Activated CD4-positive, CD25-positive, alpha-beta regulatory T cell treated with anti-CD3 and anti-CD28 coated beads, Interleukin-2, amount 50 U/mL, for 16 hours (primary cell): ENCODE results near the gene PYGM.
A peak's percentile ranks its signal among the peaks of the same experiment; 100 is the strongest.

Experiments used
- DNase-seq: peaks from one replicate; pipeline ENCODE4 v3.0.0-alpha.2; 2020; ENCODE audit warnings: low read depth, low spot score

PYGM gene

DNA sequence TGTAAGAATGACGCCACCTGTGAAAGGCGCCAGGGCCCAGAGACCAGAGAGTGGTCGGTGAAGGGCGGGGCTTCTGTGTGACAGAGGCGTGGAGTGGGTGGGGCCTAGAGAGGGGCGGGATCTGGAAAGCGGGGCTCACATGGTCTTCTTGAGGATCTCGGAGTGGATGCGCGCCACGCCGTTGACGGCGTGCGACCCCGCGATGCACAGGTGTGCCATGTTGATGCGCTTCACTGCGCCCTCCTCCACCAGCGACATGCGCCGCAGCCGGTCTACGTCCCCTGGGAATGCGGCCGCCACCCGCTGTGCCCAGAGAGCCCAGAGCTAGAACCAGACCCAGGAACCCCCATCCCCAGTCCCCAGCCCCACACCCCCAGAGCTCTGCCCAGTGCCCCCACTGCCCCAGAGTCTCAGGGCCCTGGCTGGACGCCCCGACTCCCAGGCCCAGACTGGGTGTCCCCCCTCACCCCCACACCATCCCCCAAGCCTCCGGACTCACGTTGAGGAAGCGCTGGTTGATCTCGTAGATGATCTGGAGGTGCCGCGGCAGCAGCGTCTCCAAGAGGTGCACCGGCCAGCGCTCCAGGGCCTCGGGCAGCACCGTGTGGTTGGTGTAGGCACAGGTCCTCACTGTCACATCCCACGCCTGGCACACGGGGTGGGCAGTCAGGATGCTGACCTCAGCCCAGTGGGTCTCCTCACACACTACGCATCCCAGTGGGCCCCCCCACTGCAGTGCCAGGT is 6.2 kb downstream of the PYGM start:
- no peak for DNase-seq

DNA sequence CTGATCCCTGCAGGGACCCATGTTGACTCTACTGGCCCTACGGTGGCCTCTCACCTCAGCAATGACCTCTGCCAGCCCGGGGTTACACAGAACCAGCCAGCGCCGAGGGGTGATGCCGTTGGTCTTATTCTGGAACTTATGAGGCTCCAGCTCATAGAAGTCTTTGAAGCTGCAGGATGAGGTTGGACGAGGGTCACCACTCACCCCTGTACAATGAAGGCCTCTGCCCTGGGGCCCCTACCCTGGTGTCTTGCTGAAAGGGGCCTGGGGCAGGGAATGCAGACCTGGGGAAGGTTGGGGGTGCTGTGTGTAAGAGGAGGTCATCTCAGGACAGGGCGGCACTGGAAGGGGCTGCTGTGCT is 6.8 kb downstream of the PYGM start:
- no peak for DNase-seq

DNA sequence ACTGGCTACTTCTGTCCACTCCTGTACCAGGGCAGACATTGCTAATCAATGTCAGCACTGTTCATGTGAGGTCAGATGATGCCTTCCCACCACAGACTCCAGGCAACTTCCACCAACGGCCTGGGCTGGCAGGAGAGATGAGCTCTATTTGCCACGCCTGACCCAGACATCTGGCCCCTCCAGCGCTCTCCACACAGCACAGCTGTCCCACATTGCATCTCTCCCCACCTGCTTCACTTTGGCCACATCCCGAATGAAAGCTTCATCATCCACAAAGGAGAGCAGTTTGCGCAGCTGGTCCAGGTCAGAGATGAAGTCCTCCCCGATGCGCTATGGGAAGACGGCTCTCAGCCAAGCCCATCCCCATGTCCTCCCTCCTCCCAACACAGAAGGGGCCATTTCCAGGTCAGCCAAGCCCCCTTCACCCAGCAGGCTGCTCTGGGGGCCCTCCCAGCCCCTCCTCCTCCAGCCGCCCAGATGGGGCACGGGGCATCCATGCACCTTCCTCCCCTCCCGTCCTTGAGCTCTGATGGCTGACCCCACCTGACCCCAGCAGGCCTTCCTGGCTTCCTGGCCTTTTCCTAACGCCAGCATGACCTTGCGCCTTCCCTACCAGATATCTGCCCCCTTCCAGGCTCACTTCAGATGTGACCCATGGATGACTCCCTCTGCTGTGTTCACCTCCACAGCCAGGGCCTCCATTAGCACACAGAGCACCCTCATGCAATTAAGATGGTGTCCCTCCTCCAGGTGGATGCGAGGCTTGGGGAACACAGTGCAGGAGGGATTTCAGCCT is 7.4 kb downstream of the PYGM start:
- DNase-seq = no peak

DNA sequence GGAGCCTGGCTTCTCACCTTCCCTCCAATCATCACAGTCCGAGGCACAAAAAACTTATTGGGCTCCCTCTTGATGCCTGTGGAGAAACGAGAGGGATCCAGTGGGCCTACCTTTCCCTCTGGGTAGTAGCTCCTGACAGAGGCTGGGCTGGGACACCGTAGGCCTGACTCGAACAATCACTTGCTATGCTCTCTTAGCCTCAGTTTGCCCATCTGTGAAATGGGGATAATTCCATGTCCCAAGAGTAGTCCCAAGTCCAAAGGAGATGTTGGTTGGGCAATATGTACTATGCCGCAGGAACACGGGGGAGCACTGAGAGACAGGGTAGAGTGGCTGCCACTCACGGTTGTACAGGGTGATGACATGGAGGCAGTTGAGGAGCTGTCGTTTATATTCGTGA is 8.2 kb downstream of the PYGM start:
- DNase-seq = no peak

DNA sequence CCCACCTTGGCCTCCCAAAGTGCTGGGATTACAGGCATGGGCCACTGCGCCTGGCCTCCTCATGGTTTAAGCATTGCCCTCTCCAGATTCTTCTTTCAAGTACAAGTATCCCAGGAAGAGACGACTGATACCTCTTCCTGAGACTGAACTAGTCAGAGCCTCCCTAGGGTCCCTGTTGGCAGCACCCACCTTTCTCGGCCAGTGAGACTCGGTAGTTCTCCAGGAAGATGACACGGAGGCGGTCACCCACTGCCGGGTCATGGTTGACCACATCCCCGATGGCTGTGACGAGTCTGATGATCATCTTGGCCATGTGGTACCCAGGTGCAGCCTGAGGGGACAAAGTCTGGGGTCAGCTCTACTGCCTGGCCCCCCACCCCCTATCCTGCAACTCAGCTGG is 8.6 kb downstream of the PYGM start:
- DNase-seq = no peak

DNA sequence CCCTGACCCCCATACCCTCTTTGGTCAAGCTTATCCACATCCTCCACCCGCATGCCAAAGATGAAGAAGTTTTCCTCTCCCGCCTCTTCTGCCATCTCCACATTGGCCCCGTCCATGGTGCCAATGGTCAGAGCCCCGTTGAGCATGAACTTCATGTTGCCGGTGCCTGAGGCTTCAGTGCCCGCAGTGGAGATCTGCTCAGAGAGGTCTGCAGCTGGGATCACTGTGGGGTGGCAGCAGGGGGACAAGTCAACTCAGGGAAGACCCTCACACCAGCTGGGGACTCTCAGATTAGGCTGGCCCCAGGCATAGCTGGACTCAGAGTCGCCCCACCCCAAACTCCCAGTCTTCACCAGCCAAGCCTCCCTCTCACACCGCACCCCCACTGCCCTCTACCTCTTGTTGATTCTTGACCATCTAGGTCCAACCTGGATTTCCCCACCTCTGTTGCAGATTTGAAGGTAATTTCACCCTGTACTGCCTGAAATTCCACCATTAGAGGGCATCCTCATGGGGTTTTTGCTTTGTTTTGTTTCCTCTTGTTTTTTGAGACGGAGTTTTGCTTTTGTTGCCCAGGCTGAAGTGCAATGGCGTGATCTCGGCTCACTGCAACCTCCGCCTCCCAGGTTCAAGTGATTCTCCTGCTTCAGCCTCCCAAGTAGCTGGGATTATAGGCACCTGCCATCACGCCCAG is 9.3 kb downstream of the PYGM start:
- no peak for DNase-seq

DNA sequence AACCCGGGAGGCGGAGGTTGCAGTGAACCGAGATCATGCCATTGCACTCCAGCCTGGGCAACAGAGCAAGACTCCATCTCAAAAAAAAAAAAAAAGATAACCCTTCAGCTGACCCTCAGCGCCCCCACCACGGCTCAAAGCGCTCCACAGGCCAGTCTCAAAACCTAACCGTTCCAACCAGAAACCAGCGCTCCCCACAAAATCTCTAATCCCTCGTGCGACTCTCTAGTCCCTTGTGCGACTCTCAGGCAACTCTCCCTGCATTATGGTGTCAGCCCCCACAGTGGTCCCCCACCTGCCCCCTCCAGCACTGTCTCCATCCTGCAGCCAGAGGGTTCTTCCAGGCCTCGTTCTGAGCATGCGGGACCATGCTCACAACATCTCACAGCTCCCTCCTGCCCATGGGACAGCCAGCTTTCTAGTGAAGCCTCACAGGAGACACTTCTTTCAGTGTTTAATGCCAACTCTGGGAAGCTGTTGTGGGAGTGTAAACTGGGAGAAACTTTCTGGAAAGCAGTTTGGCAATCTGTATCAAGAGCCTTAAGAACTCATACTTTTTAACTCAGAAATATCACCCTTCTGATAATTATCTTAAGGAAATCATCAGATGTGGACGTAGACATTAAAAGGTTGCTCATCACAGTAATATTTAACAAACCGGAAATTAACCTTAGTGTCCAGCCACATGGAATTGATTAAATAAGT is 11.7 kb downstream of the PYGM start:
- DNase-seq = no peak

DNA sequence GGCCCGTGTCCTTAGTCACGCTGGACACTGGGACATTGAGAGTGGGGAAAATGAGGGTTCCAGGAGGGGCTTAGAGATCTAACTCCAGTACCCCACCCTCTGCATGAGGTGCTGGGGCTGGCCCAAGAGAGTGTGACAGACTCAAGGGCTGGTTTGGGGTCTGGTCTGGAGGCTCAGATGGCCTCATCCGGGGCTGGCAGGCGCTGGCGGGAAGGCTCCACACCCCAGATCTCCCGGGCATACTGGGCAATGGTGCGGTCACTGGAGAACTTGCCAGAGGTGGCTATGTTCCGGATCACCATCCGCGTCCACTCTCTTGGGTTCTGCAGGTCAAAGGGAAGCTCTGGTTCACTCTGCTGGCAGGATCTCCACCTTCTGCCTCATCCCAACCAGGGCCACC is 13.3 kb downstream of the PYGM start:
- DNase-seq = no peak

DNA sequence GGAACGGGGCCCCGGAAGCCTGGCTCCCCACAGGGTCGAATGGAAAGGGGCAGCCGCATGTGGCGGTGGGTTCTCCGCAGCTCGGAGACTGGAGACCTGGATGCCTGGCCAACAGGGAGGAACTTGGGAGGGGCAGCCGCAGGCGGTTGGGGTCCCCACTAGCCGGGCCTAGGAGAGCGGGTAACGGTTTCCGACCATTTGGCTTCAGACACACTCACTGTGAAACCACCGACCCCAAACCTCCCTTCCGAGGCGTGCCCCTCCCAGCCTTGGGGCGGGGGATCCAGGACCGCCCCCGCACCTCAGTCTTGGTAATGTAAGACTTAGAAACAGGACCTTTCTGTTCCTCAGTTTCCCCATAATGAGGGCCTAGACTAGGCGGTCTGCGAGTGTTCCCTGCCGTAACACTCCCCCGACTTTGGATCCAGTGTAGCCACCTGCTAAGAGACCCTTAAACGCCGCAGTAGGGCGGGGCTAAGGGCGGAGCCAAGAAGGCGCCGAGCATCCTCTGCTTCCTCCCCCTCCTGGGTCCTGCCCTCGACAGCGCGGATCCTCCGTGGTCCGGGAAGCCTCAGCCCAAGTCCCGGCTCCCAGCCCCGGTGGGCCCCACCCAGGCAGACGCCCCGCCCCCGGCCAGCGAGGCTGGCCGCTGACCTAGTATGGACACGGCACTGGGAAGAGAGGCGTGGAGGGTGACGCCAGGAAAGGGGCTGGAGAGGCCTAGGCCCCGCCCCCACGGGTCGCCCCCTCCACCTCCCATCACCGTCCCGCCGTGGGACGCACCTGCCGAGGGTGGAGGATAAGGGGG is 14.0 kb downstream of the PYGM start:
- DNase-seq = peak; percentile 52

DNA sequence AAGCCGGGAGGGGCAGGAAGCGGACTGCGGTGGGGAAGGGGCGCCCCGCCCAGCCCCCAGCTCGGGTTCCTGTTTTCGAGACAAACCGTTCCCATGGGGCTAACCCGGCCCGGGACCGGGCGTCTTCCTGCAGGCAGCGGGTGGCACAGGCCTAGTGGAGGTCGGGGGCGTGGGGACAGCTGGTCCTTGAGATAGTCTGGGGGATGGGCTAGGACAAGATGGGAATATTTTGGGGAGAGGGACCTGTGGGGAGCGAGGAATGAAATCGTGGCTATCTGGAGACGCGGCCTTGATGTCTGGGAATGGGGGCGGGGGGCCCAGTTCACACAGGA is 14.6 kb downstream of the PYGM start:
- DNase-seq = peak; percentile 36

DNA sequence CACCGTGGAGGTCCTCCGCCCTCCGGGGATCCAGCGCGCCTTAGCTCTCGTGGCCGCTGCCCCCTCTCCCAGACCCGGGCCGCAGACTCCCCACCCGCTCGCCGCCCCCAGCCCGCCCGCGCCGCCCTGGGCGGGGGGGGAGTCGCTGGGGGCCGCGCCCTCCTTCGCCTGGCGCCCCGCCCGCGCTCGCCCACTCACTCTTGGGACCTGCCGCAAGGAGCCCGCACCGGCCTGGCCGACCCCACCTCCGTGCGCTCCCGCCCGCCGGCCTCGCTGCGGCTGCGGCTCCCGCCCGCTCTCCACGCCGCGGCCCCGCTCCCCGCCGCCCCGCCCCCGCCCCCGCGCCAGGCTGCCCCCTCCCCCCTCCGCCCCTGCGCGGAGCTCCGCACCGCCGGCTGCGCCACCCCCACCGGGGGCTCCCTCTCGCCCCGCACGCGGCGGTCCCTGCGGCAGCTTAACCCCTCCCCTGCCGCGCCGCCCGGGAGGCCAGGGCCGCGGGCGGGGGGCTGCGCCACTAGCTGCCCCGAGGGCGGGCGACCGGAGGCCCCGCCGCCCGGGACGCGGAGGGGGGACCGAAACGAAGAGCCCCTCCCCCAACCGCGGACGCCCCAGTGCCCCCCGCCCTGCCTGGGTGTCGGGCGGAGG is 15.1 kb downstream of the PYGM start:
- DNase-seq = no peak

DNA sequence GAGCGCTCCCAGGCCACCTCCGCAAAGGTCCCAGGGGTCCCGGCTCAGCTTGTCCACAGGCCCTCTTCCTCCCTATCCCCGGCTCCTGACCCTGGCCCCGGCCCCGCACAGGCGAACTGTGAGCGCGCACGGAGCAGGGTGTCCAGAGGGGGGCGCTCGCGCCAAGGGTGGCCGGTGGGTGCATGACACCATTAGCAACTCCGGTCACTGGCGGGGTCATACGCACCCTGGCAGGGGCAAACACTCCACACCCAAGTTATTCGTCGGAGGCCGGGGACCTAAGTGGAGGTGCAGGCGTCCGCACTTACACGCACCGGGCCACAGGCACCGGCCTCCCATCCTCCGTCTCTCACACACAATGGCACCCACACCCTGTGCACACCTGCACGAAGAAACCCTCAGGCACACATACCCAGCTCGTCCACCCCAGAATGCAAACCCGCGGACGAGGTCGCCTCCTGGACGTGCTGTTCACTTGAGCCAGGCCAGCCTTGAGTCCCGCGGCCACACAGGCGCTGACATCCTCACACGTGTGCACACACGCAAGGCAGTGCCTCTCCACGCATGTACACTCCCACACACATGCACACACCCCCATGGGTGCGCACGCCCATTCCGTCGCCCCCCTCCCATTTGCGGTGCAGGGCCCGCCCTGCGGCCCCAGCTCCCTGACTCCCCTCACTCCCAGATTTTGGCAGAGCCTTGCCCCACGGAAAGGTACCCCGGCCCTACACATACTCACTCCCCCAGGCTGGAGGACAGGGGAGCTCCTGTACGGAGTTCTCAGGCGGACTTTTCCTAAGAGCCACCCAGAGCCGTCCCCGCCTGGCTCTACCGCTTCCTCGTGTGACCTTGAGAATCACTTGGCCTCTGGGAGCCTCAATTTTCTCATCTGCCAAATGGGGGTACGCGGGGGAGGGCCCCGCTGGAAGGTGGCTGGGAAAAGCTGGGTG is 15.9 kb downstream of the PYGM start, which contains the start of gene RASGRP2:
RASGRP2 (minus strand) TSS at position 552 of the 953 bp plus-strand sequence. CDS start 1,276 bp downstream, outside the sequence.
- DNase-seq = peak; percentile 66

DNA sequence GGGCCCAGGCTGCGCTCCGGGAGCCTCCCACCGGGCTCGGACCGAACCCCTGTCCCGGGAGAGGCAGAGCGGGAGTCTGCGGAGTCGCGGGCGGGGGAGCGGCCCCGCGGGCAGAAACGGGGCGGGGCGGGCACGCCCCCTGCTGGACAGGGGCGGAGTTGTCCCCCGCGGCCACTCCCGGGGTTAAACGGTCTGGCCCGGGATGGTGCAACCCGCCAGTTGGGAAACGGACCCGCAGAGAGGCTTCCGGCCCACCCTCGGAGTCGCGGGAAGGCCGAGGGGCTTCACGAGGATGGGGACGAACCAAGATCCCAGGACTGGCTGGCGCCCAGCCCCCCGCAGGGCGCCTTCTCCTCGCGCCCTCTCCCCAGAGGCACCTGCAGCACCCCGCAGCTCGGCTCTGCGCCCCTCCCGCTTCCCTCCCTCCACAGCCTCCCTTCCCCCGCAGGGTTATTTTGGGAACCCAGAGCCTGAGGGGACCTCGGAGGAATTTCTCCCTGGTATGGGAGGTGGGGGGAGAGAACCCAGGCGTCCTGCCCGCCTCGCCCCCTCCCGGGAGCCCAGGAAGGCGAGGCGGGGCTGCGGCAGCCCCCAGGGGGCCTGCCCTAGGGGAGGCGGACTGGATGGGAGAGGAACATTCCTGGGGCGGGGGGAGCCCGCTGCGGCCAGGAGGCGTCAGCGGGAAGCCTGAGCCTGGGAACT is 16.7 kb downstream of the PYGM start:
- DNase-seq = peak; percentile 58

DNA sequence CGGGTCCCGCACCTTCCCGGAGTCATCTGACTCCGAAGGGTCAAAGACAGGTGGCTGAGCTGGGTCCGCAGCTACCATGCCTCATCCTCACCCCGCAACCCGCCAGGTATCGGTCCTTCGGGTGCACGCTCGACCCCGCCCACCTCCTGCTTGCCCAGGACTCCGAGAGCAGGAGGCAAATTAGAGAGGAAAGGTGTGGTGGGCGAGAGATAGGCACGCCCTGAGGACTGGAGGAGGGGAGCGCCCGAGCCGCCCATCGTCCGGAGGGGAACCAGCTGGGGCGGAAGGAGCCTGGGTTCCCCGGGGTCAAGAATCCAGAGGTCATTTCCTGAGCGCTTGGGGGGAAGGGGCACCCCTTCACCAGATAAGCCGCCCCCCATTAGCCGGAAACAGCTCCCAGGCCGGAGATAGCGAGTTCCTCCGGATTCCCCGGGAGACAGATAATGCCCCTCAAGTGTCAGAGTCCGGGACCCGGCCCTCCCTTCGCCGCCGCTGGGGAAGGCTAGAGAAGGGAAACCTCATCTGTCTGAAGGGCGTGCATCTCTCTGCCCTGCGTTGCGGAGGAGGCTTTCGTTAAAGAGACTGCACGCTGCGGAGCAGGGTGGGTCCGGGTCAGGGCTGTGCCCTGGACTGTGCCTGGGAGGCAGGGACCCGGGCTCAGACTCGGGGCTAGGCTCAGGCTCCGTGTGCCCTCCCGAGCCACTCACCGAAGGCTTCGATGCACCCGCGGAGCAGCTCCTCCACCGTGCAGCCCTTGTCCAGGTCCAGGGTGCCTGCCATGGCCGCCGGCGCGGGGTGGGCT is 17.5 kb downstream of the PYGM start:
- no peak for DNase-seq

DNA sequence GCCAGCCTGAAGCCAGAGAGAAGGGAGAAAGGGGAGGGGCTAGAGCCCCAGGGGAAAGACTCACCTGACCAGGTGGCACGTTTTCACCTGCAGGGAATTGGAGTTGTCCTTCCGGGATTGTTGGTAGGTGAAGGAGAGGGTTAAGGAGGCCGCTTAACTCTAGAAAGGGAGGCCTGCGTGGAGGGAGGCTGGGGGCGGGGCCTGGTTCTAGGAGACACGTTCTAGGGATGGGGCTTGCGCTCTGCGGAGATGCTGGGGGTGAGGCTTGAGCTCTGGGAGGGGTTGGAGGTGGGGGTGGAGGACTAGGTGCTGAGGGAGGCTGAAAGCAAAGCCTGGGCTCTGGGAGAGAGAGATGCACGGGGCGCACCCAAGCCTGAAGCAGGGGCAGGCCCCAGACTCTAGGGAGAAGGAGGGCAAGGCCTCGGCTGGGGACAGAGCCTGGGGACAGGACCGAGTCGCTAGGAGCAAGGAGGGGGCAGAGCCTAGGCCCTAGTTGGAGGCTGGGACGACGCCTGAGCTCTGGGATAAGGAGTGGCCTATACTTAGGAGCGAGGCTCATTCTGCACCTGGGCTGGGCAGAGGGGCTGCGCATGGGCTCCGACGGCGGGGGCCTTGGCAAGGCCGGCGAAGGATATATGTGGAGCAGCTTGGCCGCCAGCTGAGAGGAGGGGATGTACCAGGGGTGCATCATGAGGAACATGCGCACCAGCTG is 18.2 kb downstream of the PYGM start:
- DNase-seq = no peak

DNA sequence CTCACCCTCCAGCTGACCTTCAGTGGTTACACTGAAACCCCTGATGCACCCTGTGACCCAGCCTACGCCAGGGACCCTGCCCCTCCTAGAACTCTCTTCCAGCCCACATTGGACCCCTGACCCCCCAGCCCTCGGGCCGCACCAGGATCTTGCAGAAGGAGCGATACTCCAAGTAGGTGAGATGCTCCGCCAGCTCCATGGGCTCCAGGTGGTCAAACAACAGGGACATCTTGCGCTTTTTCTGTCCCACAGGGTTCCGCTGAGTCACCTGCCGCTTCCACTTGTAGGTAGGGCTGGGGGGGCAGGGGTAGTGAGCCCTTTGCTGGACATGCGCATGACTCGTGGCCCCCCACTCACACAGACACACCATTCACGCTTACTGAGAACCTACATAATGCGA is 19.9 kb downstream of the PYGM start:
- DNase-seq = no peak

DNA sequence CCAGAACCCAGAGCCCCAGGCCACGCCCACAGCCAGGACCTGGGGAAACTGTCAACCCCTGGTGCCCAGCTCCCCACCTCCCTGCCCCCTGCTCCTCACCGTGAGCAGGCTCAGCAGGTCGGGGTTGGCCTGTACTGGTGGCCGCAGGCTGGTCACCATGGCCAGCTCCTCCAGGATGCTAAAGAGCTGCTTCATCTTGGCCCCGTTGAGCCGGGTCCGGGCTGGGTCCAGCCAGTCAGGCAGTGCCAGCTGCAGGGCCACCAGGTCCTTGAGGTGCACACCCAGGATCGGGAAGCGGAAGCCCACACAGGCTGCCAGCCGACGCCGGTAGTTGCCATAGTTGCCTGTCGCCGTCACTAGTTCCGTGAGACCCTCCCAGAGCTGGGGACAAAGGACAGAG is 23.1 kb downstream of the PYGM start:
- DNase-seq = no peak
